GM21526 (cell line): ENCODE results near the gene GRM8.

Experiments
- ATAC-seq: cut with Tn5 transposase; IDR thresholded peaks from one replicate; pipeline ENCODE4 v1.9.1; 2021; ENCODE audit warnings: moderate library complexity; ENCODE audit not compliant: unreplicated experiment, low FRiP score

Gene GRM8

DNA sequence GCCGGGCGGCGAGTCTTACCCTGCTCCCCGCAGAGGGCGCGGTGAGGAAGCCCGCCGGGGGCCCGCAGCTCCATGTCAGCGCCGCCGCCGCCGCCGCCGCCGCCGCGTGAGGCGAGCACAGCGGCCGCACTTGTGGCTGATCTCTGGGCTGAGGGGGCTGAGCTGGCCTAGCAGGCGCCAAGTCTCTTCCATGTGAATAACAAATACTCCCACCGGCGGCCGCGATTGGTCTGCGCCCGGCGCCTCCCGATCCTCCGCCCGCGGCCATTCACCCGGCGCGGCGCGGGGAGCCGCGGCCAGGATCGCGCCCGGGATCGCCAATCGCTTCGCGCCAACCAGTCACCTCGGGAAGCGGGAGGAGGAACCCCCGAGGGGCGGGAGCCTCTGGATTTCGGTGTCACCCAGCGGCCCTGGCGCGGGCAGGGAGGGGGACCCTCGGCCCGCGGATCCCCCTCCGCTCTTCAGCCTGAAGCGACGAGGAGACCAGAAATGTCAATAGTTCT lies at the start of gene GRM8:
TSS of gene GRM8 (minus strand) at position 164 of the 503 bp plus-strand sequence.
- peak; percentile 29 for ATAC-seq

DNA sequence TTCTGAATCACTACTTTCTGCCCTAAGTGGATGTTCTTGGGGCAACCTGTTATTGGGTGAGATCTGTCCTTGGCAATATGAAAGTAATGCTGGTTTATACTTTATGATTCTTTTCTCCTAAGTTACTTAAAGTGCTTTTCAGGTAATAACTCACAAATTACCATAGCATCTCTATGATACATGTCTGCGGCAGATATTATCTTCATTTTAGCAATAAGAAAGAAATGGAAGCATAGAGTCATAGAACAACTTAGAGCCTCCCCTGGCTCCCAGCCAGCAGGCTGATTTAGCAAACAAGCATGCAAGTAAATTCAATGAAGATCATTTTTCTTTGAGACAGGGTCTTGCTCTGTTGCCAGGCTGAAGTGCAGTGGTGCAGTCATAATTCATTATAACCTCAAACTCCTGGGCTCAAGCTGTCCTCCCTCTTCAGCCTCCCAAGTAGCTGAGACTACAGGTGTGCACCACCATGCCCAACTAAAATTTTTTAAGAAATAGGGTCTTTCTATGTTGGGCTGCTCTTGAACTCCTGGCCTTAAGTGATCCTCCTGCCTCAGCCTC lies 38.1 kb upstream of the GRM8 start:
- no peak for ATAC-seq

DNA sequence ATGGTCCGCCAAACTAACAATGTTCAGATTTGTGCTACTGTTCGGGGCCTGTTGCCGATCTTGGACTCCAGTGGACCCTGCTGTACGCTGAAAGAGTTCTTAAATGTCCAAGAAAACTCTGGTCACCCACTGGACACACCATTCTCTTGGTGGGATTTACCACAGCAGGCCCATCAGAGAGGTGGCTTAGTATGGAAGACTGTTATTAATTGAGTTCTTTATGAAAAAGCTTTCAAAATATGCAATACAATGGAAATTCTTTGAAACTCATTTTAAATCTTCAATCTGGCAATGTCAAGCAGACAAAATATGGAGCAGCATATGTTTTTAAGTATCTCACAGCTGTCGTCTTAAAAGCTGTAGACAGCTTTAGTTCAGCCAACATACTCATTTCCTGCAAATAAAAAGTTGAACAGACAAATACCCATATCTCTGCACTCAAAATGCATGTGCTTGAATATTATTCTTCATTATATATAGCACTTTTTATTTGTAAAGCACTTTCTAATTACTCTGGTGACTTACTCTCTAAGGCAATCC lies 37.4 kb upstream of the GRM8 start:
- no peak for ATAC-seq

DNA sequence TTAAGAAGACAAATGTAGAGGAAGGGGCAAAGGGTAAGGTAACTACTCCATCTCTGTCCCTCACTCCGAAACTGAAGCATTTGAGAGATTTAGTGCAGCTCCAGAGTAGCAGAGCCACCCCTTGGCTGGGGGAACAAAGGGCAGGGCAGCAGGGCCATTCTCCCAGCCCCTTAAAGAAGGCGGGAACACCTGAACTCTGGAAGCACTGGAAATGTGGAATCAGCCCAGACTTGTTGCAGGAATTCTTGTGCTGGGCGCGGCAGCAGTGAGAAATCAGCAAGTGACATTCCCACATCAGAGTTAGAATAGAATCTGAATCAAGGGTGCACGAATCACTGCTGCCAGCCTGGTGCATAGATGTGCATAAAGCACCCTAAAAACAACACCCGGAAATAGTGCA lies 34.4 kb upstream of the GRM8 start:
- no peak for ATAC-seq

DNA sequence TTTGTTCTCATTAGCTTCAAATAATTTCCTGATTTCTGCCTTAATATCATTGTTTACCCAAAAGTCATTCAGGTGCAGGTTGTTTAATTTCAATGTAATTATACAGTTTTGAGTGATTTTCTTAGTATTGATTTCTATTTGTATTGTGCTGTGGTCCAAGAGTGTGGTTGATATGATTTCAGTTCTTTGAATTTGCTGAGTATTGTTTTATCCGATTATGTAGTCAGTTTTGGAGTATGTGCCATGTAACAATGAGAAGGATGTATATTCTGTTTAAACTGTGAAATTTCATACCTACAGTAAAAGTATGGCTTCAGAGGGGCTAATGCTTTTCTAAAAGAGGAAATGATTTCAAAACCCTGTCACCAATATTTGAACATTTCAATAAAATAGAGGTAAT lies 17.4 kb upstream of the GRM8 start:
- no peak for ATAC-seq

DNA sequence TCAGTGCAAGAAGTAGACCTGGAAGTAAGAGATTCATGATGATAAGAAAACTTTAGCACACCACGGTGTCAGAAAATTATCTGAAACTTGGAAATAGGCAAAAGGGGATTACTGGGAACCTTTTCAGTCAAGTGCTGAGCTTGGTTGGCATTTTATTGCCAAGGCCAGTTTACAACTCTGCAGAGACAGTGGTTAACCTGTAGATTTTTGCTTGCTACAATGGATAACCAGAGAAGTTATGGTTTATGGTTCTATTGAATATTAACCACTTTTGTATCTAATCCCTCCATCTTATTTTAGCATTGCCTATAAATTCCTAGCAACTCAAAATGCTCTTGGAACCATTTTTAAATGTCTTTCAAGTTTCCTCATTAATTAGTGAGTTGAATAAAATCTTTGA lies 13.3 kb upstream of the GRM8 start:
- ATAC-seq: no peak

DNA sequence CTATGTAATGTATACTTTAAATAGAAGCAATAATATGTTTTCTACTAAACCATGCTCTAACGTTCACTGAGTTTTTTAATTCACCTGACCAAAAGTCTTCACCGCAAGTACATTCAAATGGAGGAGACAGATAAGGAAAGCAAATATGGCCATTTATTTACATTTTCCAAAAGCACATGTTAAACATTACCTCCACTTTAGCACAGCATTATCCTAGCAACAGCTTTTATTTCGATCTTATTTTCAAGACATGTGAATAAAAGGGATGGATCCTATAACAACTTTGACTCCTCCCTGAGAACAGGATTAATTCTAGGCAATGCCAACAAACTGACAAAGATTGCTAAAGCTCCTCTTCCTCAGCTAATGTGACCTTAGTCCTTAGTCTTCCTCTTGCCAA lies 11.5 kb upstream of the GRM8 start:
- ATAC-seq: no peak

DNA sequence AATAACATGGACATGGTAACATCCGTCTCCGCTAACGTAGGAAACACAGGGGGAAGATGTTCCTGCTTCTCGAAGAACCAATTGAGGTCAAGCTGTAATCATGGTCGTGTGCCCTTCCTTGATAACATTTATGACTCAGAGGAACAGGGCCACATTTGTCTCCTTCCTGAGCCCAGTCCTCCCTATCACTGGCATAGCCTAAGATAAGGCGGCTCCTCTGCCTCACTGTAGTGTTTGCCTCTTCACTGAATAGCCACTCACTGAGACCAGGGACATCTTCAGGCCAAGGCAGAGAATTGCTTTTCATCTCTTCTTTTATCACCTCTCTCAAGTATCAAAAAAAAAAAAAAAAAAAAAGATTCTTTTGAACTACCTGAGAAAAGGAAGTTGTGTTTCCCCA lies 5.4 kb upstream of the GRM8 start:
- ATAC-seq: no peak

DNA sequence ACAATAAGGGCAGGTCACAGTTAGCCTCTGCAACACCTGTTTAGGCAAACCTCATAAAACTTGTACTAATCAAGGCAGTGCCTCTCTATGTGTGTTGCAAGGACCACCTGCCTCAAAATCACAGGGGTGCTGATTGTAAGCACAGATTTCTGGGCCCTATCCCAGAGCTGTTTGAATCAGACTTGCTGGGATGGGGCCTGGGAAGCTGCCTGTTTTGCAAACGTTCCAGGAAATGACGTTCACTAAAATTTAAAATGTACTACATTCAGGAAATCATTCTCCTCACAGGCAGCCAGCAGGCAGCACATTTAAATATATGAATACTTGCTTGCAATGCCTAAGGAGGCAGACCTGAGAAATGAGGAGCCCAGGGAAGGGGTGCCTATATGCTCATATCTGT lies 4.3 kb upstream of the GRM8 start:
- no peak for ATAC-seq

DNA sequence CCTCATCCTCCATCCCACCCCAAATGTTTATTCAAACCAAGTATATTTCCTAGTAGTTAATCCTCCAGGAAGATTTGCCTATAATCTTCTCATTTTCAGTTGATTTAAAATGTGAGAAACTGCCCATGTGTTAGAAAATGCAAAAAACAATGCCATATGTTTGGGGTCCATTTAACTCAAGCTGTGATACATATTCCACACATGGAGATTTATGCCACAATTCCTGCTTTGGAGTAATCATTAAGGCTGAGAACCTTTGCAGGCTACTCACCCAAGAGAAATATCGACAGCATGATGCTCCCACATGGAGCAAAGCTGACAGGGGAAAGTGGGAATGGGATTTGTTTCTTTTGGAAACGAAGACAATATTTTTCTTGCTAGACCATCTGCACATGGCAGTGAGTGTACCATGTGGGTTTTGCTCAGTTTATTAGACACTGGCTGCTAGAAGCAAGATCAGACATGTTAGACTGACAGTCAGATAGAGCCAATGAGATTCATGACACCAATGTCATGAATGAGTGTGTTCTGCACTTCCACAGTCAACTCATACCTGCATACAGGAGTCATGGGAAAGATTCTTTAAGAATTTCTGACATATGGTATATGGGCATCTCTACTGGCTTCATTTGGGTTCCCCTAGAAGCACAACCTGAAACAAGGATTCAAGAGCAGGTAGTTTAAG lies 3.4 kb upstream of the GRM8 start:
- ATAC-seq: no peak

DNA sequence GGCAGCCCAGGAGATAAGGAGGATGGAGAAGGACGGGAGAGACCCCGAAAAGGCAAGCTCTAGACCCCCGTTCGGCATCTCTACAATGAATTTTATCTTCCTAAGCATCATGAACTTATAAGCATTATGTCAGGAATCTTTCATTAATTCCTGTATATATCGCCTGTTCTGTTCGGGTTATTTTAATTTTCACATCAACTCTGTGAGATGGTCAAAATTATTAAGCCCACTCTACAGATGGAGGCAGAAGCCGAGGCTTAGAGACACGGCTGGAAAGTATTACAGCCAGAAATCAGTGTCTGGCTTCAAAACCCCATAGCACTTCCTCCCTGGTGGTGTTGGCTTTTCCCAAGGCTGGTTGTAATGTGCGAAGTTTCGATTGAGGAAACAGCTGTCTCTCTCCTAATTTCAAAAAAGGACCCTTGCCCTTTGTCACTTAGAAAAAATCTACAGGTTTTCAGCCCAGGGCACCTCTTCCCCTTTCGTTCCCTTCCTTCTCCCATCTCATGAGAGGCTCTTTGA lies 1.5 kb upstream of the GRM8 start:
- no peak for ATAC-seq

DNA sequence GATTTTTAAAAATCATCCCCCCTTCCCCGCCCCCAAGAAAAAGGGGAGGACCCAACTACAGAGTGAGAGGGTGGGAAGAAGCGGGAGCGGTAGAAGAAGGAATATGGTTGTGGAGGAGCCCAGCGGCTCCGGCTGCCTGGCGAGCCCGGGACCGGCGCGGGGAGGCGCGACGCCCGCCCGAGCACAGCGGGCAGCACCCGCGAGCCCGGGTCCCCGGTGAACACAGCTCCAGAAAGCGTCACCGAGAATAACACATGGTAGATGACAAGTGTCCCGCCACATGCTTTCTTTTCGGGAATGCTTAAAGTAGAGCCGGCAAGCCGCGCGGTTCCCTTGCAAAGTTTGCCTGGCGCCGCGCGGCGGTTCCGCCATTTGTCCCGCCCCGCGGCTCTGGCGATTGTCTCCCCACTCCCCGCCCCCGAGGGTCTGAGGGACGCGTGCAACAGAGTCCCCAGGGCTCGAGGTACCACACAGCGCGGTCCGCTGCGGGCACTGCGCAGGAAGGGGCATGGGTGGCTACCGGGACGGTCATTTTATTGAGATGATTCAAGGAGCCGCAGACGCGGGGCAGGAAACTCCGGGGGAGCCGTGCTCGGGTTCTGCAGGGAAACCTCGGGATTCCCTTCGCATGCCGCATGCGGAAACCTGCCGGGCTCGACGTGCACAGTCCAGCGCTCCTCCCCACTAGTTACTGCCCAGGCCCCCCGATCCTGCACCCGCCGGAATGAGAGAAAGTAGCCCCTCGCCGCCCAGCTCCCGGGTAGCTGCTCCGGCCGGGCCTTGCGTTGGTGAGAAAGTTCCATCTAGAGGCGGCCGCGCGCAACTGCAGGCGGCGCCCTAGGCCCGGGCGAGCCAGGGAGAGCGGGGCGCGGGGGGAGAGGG lies 781 bp upstream of the GRM8 start:
- ATAC-seq: peak; percentile 82

DNA sequence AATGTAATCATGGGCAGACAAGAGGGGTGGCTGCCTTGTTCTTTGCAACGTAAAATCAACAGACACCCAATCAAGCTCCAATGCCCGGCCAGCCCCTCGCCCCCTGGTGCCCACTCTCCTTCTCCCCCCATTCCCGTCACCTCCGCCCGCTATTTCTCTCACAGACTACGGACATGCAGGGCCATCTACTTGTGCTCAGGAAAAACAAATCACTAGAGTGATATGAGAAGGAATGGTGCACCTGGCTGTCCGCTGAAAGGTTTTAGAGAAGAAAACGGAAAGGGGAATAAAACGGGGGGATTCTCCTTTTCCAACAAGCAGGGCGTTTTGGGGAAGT lies 396 bp downstream of the GRM8 start:
- no peak for ATAC-seq

DNA sequence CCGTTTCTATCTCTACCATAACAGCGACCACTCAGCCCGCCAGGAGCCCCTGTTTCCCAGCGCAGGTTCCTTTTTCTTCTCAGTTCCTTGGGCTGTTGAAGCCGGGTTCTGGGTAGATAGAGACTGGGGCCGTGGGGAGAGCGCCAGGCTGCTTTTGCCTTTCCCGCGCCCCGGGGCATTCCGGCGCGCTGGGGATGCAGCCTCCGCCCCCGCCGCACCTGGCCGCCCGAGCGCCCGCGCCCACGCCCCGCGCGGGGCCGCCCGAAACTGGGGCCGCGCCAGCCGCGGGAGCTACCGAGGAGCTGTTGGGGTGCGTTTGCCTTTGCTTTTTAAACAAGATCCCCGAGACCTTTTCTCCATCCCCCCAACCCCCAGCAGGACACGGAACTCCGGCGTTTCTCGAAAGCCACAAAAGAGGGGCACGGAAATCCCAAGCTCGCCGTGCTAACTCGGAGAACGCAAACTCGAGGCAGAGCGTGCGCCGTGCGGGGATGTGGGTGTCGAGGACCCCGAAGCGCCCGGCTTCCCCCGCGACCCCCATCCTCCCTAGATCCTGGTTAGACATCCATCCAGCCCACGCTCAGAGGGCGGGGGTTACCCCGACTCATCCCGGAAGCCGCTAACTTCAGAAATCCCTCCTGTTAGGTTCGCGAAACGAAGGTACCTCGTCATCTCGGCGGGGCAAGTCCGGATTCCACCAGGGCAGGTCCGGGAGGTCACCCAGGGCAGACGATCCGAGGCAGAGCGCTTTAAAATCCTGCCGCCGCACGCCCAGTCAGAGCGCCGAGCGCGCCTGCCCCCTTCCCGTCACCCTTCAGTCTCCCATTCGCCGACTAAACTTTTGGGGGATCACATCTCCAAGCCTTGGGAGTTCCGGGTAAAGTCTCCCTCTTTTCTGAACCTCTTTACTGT lies 1.0 kb downstream of the GRM8 start:
- ATAC-seq: no peak

DNA sequence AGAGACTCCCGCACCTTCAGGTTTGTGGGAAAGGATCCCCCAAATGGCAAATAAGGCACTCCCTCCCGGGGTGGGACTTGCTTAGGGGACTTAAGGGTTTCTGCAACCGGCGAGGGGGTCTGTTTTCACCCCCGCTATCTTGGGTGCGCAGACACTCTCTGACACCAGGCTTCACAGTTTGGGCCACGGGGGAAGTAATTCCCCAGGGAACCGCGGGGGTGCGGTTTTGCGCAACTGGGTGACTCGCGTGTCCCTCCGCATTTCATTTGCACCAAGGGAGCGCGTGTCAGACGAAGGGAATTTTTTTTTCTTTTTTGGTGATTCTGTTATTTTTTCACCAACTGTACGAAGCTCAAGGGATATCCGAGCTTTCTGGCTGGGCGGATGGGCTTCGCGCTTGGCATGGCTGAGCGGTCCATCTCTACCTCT lies 1.7 kb downstream of the GRM8 start:
- ATAC-seq: no peak

DNA sequence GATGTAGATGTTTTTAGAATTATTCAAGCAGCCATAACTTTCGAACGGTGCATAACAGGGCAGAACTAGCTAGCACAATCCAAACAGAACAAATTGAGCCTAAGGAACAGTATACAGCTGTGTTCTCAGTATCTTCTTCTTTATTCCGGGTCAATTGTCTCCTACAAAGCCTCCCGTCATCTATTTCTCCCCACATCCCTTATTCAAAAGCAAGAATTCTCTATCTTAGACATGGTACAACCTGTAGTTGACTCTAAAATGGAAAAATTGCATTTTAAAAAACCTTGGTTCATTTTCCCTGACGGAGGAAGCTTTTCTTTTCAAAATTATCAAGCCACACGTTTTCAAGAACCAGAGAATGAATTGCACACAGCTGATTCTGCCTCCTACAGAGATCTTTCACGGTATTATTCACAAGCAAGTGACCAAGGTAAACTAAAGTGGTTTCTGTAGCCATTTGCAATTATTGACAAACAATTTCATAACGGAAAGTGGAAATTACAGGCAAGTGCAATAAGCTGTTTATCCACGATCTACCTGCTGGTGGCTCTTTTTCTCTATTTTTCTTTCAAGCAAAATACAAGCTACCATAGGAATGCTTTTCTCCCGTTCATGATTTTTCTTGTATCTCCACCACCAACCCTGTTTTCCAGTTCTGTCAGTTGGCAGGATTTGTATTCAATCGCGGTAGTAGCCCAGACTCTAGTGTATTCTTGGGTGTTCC lies 2.3 kb downstream of the GRM8 start:
- ATAC-seq: no peak

DNA sequence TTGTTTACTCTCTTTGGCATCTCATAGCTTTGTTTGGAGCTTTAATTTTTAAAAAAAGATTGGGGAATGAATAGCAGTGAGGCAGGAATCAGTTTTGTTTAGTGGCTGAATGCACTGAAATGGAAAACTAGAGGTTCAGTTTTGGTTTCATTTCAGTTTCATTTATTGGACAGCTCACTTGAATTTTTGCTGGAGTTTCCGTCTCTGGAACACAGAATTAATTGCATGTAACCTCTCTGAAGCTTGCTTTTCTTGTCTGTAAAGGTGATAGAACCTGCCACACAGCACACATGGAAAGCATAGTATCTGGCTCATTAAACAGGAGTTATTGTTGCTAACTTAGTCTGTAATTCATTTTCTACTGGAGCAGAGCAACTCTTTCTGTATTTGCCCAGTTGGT lies 7.1 kb downstream of the GRM8 start:
- no peak for ATAC-seq

DNA sequence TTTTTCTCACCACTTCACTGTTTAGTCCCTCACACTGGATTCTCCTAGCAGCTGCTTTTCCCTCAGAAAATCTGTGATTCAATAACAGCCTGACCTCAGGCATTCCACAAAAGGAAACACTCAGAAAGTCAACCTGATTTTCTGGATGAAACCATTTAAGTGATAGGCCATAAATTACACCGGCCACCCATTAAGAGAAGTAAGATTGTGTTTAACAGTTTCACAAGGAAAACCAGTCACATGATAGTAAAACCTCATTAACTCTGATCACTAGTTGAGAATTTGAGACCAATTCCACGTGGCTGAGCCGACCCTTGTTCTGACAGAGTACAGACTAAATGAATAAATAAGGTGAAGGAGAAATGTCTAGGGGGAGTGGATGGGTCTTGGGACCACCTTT lies 7.7 kb downstream of the GRM8 start:
- ATAC-seq: no peak

DNA sequence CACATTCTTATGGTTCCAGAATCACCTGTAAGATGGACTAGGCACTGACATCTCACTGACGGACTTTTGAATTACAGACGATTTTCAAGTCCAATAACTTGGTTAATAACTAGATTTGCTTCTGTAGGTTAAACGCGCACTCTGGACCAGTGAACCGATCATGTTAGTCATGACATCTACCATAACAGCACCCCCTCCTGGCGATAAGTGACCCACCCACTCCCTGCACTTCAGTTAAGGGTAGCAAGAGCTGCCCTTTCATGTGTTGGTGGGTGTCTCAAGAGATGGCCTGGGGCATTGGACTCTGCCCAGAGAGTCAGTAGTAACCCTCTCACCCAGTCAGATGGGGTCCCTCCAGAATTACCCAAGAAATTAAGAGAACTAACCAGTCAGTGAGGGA lies 12.9 kb downstream of the GRM8 start:
- ATAC-seq: no peak
